VCaP (cell line): ENCODE results near the gene RABL6.

ENCODE experiments used
- H3K27ac ChIP-seq: fragments of 450-650 bp; 2 replicates; pipeline ENCODE4 v1.5.1; 2017
- TF ChIP-seq, protein P1 (sequence below): fragments of 450-650 bp; conservative IDR thresholded peaks from 2 replicates; pipeline ENCODE4 v1.5.1; 2017; ENCODE audit warnings: mild to moderate bottlenecking, moderate library complexity

The RABL6 gene

GRCh38 chr9:136846376-136847087, 38.8 kb downstream of the RABL6 start:
- TF ChIP-seq, protein P1, sequence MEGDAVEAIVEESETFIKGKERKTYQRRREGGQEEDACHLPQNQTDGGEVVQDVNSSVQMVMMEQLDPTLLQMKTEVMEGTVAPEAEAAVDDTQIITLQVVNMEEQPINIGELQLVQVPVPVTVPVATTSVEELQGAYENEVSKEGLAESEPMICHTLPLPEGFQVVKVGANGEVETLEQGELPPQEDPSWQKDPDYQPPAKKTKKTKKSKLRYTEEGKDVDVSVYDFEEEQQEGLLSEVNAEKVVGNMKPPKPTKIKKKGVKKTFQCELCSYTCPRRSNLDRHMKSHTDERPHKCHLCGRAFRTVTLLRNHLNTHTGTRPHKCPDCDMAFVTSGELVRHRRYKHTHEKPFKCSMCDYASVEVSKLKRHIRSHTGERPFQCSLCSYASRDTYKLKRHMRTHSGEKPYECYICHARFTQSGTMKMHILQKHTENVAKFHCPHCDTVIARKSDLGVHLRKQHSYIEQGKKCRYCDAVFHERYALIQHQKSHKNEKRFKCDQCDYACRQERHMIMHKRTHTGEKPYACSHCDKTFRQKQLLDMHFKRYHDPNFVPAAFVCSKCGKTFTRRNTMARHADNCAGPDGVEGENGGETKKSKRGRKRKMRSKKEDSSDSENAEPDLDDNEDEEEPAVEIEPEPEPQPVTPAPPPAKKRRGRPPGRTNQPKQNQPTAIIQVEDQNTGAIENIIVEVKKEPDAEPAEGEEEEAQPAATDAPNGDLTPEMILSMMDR = no peak
- H3K27ac ChIP-seq = peak overlapping the region; percentile 99; the same call in 1 of the 2 replicates

DNA sequence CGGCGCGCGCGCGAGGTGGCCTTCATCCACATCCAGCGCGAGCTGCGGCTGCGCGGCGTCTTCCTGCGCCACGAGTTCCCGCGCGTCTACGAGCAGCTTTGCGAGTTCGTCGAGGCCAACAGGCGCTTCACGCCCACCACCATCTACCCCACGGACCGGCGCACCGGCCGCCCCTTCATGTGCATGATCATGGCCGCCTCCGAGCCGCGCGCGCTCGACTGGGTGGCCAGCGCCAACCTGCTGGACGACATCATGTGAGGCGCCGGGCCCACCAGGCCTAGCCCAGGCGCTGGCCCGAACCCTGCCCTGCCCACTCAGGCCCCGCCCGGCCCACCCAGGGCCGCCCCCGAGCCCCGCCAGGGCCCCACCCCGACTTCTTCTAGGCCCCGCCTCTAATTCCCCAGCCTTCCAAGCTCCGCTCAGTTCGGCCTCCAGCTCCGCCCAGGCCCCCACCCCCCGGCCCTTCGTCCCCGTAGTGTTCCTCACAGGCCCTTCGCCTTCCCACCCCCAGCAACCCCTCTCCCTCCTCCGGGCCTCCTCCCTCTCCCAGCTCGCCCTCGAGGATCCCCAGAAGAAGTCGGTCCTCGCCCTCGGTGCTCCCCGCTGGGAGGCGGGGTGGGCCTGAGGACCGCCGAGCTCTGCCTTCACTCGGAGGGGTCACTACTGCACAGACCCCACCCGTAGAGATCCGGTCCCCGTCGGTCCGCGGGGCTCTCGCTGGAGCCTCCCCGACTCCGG, 39.5 kb downstream of the RABL6 start:
- peak overlapping the region; percentile 99 for H3K27ac ChIP-seq
- TF ChIP-seq, protein P1 = no peak

DNA sequence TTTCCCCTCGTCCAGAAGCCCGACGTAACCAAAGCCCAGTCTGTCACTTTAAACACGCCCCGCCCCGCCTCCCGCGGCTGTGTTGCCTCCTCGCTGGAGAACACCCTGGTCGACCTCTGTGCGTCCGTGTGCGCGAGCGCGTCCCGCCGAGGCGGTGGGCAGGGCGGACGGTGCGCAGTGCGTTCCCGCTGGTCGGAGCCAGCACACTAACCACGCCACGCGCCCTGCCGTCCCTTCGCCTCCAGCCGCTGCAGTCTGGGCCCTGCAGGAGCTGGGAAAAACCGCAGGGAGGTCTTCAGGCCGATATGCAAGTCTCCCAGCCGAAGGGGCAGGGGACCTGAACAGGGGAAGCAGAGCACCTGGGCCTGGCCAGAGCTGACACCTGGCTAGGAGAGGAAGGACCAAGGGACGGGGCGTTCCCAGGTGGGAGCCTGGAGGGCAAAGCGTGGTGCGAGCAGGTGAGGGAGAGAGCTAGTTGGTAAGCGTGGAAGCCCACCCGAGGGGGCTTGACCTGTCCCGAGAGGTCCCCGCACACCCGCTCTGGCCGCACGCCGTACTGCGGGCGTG, 40.2 kb downstream of the RABL6 start:
- TF ChIP-seq, protein P1 = no peak

GRCh38 chr9:136848393-136849037, 40.8 kb downstream of the RABL6 start:
- H3K27ac ChIP-seq = peak overlapping the region; percentile 99
- TF ChIP-seq, protein P1 = no peak

More for the DNA sequence above, 40.2 kb downstream of the RABL6 start:
- H3K27ac ChIP-seq = peak overlapping the region; percentile 99

- H3K27ac ChIP-seq = peak within 1 kb of the TSS; percentile 99
- TF ChIP-seq, protein P1 = no peak
These were observed 41.6 kb downstream of the RABL6 start, which contains the start of gene PHPT1 for GRCh38 chr9:136849038-136849959. Gene PHPT1 (plus strand): TSS chr9:136849409. CDS start chr9:136849431, 22 bp downstream.

DNA sequence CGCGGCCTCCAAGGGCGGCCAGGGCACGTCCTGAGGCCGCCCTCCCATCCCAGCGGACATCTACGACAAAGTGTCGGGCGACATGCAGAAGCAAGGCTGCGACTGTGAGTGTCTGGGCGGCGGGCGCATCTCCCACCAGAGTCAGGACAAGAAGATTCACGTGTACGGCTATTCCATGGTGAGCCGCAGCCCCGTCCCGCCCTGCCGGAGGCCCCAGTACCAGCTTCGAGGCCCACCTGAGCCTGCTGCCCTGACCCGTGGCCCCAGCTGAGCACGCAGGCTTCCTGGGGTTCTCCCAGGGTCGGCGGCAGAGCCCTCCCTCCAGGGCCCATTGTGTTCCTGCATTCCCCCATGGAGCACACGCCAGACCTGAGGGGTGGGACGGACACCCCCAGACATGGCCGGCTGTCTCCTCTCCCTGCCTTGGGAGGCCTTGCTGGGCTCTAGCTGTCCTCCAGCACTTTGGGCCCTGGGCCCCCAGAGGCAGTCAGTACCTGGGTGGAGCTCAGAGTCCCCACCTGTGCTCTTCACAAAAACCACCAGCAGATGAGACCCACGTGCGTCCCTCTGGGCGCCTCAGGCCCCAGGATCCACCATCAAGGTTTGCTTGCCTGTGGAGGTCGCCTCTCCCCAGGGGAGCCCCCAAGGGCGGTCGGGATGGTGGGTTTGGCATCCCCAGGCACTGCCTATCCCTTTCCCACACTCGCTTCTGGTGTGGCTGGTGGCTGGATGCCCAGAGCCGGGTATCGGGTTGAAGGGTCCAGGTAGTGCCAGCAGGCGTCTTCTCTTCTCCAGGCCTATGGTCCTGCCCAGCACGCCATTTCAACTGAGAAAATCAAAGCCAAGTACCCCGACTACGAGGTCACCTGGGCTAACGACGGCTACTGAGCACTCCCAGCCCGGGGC, 42.5 kb downstream of the RABL6 start:
- TF ChIP-seq, protein P1 = no peak
- H3K27ac ChIP-seq = peak overlapping the region; percentile 99
